NB4 (cell line): ENCODE results near the gene MYCBP.
A peak's percentile ranks its signal among the peaks of the same experiment; 100 is the strongest.

ENCODE experiments used
- DNase-seq: peaks from one replicate; pipeline ENCODE4 v3.0.0; 2010; ENCODE audit warnings: low read depth
- H3K4me3 ChIP-seq: one replicate; pipeline ENCODE4 v1.5.1; 2011; ENCODE audit warnings: mild to moderate bottlenecking, low read depth, low read length, moderate library complexity
- MYC ChIP-seq: IDR thresholded peaks from 2 replicates; pipeline ENCODE4 v1.6.1; 2011; ENCODE audit warnings: low read depth, low read length
- POLR2A ChIP-seq: IDR thresholded peaks from 2 replicates; pipeline ENCODE4 v1.6.1; 2011; ENCODE audit warnings: mild to moderate bottlenecking; ENCODE audit not compliant: insufficient read length; ENCODE audit errors: extremely low read depth
- TF ChIP-seq, protein P1 (sequence below): IDR thresholded peaks from 2 replicates; pipeline ENCODE4 v1.6.1; 2011; ENCODE audit warnings: low read depth, low read length
- TF ChIP-seq, protein P2 (sequence below): IDR thresholded peaks from one replicate; pipeline ENCODE4 v1.5.1; 2012; ENCODE audit warnings: low read depth, low read length

The MYCBP gene

DNA sequence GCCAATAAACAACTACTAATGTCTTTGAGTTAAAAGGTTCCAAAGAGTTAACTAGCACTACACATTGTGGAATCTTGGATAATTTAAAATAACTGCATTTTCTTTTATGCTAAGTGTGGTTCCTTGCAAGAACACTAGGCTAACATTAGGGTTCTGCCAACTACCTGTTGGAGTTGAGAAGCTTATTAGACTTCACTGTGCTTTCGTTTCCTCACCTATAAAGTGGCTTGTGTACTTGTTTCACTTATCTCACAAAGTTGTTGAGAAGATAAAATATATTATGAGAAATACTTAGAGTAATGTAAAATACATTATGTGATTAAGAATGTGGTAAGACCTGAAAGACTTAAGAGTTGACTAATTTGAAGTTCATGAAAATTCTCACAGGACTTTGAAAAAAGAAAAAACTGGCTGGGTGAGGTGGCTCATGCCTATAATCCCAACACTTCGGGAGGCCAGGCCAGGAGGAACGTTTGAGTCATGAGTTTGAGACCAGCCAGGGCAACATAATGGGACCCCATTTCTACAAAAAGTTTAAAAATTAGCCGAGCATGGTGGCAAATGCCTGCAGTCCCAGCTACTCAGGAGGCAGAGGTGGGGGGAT is 7.9 kb downstream of the MYCBP start:
- no peak overlapping the region for H3K4me3 ChIP-seq
- TF ChIP-seq POLR2A: no peak
- no peak for TF ChIP-seq MYC
- TF ChIP-seq, protein P1, sequence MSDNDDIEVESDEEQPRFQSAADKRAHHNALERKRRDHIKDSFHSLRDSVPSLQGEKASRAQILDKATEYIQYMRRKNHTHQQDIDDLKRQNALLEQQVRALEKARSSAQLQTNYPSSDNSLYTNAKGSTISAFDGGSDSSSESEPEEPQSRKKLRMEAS: no peak
- TF ChIP-seq, protein P2, sequence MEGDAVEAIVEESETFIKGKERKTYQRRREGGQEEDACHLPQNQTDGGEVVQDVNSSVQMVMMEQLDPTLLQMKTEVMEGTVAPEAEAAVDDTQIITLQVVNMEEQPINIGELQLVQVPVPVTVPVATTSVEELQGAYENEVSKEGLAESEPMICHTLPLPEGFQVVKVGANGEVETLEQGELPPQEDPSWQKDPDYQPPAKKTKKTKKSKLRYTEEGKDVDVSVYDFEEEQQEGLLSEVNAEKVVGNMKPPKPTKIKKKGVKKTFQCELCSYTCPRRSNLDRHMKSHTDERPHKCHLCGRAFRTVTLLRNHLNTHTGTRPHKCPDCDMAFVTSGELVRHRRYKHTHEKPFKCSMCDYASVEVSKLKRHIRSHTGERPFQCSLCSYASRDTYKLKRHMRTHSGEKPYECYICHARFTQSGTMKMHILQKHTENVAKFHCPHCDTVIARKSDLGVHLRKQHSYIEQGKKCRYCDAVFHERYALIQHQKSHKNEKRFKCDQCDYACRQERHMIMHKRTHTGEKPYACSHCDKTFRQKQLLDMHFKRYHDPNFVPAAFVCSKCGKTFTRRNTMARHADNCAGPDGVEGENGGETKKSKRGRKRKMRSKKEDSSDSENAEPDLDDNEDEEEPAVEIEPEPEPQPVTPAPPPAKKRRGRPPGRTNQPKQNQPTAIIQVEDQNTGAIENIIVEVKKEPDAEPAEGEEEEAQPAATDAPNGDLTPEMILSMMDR: no peak
- no peak for DNase-seq

DNA sequence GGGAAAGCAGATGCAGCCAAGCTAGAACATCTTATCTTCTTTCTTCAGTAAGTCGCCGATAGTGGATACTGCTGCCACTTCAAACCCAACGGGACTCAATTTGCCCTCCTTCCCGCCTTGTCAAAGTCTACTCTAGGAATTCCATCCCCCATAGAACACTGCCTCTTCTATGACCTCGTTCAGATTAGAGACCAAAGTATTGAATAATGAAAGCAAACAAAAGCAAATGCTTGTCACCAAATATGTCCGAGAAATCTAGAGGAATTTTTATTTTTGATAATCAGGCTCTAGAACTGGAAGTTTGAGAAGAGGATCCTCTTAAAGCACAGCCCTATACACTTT is 12.7 kb downstream of the MYCBP start:
- TF ChIP-seq MYC (no peak), POLR2A (no peak)
- TF ChIP-seq, protein P2: no peak
- TF ChIP-seq, protein P1: no peak
- no peak for DNase-seq
- peak overlapping the region; percentile 65 for H3K4me3 ChIP-seq

DNA sequence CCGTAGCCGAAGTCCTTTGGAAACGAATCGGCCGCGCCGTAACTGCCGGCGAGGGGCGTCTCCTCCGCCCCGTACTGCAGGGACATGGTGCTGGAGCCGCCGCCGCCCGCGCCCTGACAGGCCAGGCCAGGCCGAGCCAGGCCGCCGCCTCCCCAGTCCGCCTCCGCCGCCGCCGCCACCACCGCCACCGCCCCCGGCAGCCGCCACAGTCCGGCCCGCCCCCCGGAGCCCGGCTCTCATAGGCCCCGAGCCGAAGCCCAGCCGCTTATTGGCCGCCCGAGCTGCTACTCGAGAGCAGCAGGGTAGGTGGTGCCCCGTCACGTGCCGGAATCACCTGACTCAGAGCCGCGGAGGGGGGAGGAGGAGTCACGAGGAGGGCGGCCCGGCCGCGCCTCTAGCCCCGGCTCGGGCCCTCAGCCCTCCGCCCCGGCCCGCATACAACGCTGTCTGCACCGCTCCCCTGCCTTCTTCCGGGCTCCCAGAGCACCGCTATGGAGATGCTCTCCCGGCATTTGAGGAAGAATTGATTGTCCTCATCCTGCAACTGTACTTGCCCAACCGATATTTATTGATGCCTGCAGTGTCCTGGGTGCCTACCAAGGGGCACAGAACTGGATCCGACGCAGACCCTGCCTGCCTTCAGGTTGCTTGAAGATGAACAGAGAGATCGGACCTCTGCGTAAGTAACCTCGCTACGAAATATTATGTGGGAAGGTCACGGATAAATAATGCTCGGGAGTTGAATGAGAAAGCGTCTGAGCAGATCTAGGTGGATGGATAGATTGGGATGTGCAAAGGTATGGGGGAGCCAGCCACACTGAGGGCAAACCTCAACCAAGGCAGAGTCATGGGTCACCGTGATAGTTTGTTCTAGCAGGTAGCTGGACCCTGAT is 13.3 kb downstream of the MYCBP start, which contains the start of gene RRAGC:
RRAGC (minus strand) TSS at position 212 of the 893 bp plus-strand sequence; CDS start at position 86, 126 bp downstream.
- DNase-seq: peak; percentile 97
- TF ChIP-seq POLR2A: peak; percentile 49
- TF ChIP-seq MYC: peak; percentile 70; the same call in 1 of the 2 replicates
- TF ChIP-seq, protein P2: no peak
- TF ChIP-seq, protein P1: peak; percentile 98
- peak within 1 kb of the TSS; percentile 81 for H3K4me3 ChIP-seq

DNA sequence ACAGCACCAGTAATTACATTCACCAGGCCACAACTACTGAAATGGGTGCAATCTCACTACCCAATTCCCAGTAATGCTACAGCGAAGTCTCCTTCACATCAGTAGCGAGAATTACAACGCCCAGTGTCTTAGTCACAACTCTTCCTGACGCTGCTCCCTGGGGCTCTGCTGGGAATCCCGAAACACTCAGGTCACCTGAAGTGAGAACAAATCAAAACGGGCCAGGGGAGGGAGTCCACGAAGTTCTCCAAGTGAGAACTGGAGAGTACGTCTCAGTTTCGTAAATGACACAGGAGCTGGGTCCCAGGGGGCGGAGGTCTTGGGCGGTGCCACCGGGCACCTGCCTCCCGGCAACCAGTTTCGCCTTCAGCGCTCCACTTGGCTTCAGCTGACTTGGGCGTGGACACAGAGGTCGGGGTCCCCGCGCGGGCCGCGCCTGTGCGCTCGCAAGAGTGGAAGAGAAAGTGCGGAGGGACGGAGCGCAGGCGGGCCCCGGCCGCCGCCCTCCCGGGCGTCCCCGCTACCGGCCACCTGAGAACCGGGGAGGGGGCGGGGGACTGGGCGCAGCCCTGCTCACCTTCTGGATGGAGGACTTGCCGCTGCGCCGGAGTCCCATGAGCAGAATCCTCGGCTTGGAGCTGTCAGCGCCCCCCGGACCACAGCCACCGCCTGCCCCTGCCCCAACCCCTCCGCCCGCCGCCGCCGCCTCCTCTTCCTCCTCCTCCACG is 14.2 kb downstream of the MYCBP start:
- H3K4me3 ChIP-seq: peak overlapping the region; percentile 81
- TF ChIP-seq, protein P2: no peak
- TF ChIP-seq POLR2A (no peak), MYC (no peak)
- TF ChIP-seq, protein P1: no peak
- peak; percentile 61 for DNase-seq

DNA sequence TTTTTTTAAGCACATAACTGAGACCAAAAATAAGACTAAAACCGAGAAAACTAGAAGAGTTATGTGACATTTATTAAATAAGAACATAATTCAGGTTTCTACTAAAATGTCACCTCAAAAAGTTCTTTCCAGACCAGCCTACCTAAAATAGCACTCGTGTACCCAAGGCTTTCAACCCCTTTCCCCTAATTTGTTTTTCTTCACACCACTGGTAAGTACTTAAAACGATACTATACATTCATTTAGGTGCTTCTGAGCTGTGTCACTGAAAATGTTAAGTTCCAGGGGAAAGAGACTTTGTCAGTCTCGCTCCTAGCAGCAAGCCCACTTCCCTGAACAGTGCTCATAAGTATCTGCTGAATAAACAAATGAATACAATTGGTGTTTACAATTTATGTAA is 20.4 kb downstream of the MYCBP start:
- TF ChIP-seq, protein P1: no peak
- TF ChIP-seq POLR2A (no peak), MYC (no peak)
- TF ChIP-seq, protein P2: no peak

More for the DNA sequence above, 20.4 kb downstream of the MYCBP start:
- H3K4me3 ChIP-seq: no peak overlapping the region
- DNase-seq: no peak
